ENCODE data around the gene NME4. TPM values are rescaled to one million over a fixed set of nuclear protein-coding genes. Genes with fewer than 3 reads are reported as not detected.

The NME4 gene
- total RNA-seq, 1 experiment from 2014 or later = 88.2 TPM

GRCh38 chr16:379961-380761, 16.8 kb upstream of the NME4 start:
- Mint-ChIP-seq H3K27me3 (ENCODE audit: unreplicated experiment) (no peaks in the 10 kb centered on the region), H3K27ac (ENCODE audit: unreplicated experiment) (peak overlapping the region; percentile 42), H3K4me3 (ENCODE audit: low read depth, unreplicated experiment) (peak overlapping the region; percentile 50), H3K4me1 (ENCODE audit: low read depth, unreplicated experiment) (peaks cover 9% of the 10 kb centered on the region), H3K36me3 (ENCODE audit: insufficient read depth, unreplicated experiment) (peaks cover 39% of the 10 kb centered on the region), H3K9me3 (ENCODE audit: low read depth, unreplicated experiment) (no peaks in the 10 kb centered on the region)
- no peak for DNase-seq
- CTCF ChIA-PET = interaction anchor here (0.7 to 1.2 kb wide), 3 partner anchors 9 to 27 kb away, joined by 3 to 6 read pairs (median 5); partner anchors contain the start of genes AXIN1 and MRPL28
- TSS peak; percentile 12 for BruUV-seq (replicated peaks)
- TF ChIP-seq, protein P1, sequence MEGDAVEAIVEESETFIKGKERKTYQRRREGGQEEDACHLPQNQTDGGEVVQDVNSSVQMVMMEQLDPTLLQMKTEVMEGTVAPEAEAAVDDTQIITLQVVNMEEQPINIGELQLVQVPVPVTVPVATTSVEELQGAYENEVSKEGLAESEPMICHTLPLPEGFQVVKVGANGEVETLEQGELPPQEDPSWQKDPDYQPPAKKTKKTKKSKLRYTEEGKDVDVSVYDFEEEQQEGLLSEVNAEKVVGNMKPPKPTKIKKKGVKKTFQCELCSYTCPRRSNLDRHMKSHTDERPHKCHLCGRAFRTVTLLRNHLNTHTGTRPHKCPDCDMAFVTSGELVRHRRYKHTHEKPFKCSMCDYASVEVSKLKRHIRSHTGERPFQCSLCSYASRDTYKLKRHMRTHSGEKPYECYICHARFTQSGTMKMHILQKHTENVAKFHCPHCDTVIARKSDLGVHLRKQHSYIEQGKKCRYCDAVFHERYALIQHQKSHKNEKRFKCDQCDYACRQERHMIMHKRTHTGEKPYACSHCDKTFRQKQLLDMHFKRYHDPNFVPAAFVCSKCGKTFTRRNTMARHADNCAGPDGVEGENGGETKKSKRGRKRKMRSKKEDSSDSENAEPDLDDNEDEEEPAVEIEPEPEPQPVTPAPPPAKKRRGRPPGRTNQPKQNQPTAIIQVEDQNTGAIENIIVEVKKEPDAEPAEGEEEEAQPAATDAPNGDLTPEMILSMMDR (IDR thresholded peaks at IDR 0.05; ENCODE audit: unreplicated experiment) = no peak
- intact Hi-C loops (cut with micrococcal nuclease; ENCODE audit: unreplicated experiment) = no loop called here

GRCh38 chr16:380762-381011, 16.3 kb upstream of the NME4 start:
- intact Hi-C loops (cut with micrococcal nuclease; ENCODE audit: unreplicated experiment) = no loop called here

GRCh38 chr16:381012-381788, 15.8 kb upstream of the NME4 start:
- TF ChIP-seq, protein P1 (IDR thresholded peaks at IDR 0.05; ENCODE audit: unreplicated experiment) = no peak
- peak overlapping the region; percentile 50 for H3K4me3 Mint-ChIP-seq (ENCODE audit: low read depth, unreplicated experiment)
- CTCF ChIA-PET = interaction anchor here (0.7 to 1.5 kb wide), 3 partner anchors 10 to 274 kb away, joined by 3 to 5 read pairs (median 3); partner anchors contain the start of gene AXIN1
- no peak for DNase-seq
- H3K27ac Mint-ChIP-seq (ENCODE audit: unreplicated experiment) = no peak overlapping the region
- intact Hi-C loops (cut with micrococcal nuclease; ENCODE audit: unreplicated experiment) = no loop called here
- H3K4me1 Mint-ChIP-seq (ENCODE audit: low read depth, unreplicated experiment) = peaks cover 9% of the 10 kb centered on the region
- H3K9me3 Mint-ChIP-seq (ENCODE audit: low read depth, unreplicated experiment) = no peaks in the 10 kb centered on the region
- no TSS peak for BruUV-seq (replicated peaks)
- no peaks in the 10 kb centered on the region for H3K27me3 Mint-ChIP-seq (ENCODE audit: unreplicated experiment)
- peaks cover 39% of the 10 kb centered on the region for H3K36me3 Mint-ChIP-seq (ENCODE audit: insufficient read depth, unreplicated experiment)

More at GRCh38 chr16:380762-381011, 16.3 kb upstream of the NME4 start:
- Mint-ChIP-seq H3K36me3 (ENCODE audit: insufficient read depth, unreplicated experiment) (peaks cover 39% of the 10 kb centered on the region), H3K4me3 (ENCODE audit: low read depth, unreplicated experiment) (peak overlapping the region; percentile 50), H3K27me3 (ENCODE audit: unreplicated experiment) (no peaks in the 10 kb centered on the region), H3K27ac (ENCODE audit: unreplicated experiment) (no peak overlapping the region), H3K4me1 (ENCODE audit: low read depth, unreplicated experiment) (peaks cover 9% of the 10 kb centered on the region), H3K9me3 (ENCODE audit: low read depth, unreplicated experiment) (no peaks in the 10 kb centered on the region)
- DNase-seq = no peak
- TF ChIP-seq, protein P1 (IDR thresholded peaks at IDR 0.05; ENCODE audit: unreplicated experiment) = no peak
- no TSS peak for BruUV-seq (replicated peaks)
- CTCF ChIA-PET = interaction anchor here (0.7 to 1.5 kb wide), 3 partner anchors 10 to 273 kb away, joined by 3 to 5 read pairs (median 3); partner anchors contain the start of gene AXIN1

- intact Hi-C loops (cut with micrococcal nuclease; ENCODE audit: unreplicated experiment) = loop anchor here (2.0 kb wide), 1 partner anchor 15 kb away; the partner anchor contains the start of gene NME4
- Mint-ChIP-seq H3K9me3 (ENCODE audit: low read depth, unreplicated experiment) (no peaks in the 10 kb centered on the region), H3K27me3 (ENCODE audit: unreplicated experiment) (no peaks in the 10 kb centered on the region), H3K36me3 (ENCODE audit: insufficient read depth, unreplicated experiment) (peaks cover 39% of the 10 kb centered on the region), H3K4me1 (ENCODE audit: low read depth, unreplicated experiment) (peaks cover 9% of the 10 kb centered on the region), H3K4me3 (ENCODE audit: low read depth, unreplicated experiment) (peak within 1 kb of the TSS; percentile 50), H3K27ac (ENCODE audit: unreplicated experiment) (peak within 1 kb of the TSS; percentile 55)
- CTCF ChIA-PET = interaction anchor here (0.7 to 1.7 kb wide), 6 partner anchors 12 to 275 kb away, joined by 3 to 9 read pairs (median 5); partner anchors contain the start of genes AXIN1, DECR2 and MRPL28
- TF ChIP-seq, protein P1 (IDR thresholded peaks at IDR 0.05; ENCODE audit: unreplicated experiment) = no peak
- DNase-seq = peak; percentile 86
- TSS peak; percentile 55 for BruUV-seq (replicated peaks)
Measured at GRCh38 chr16:381789-382717, 14.9 kb upstream of the NME4 start, which contains the start of gene PGAP6. TSS of gene PGAP6 (minus strand) at chr16:381978. CDS start at chr16:381821, 157 bp downstream.
